ENCODE data around the gene MDFIC.
"Not testable (repeated sequence)": the region's sequence is repeated elsewhere in the genome, so short reads cannot be mapped to it uniquely, and the experiment has no call there.

MDFIC gene, protein sequence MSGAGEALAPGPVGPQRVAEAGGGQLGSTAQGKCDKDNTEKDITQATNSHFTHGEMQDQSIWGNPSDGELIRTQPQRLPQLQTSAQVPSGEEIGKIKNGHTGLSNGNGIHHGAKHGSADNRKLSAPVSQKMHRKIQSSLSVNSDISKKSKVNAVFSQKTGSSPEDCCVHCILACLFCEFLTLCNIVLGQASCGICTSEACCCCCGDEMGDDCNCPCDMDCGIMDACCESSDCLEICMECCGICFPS

DNA sequence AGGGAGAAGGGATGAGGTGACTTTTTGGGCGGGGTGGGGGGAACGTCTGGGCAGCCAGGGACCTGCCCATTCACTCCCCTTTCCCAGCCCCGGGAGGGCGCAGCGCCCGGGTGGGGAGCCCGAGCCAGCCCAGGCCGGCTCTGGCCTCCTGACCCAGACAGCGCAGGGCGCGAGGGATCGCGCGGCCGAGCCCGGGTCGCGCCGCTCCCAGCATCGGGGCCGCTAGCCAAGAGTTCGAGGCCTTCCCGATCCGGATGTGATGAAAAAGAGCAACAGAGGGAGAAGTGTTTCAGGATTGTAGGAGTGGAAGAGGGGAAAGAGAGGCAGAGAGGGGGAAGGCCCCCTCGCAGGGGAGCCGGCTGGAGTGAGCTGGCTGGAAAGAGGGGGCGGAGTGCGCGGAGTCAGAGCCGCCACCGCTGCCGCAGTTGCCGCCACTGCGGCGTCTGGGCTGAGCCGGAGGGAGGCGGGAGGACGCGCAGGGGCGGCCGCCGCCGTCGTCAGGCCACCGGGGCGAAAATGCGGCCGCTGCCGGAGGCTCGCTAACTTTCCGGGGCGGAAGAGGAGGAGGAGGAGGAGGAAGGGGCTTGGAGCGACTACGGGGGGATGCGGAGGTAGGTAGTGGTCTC is at the start of gene MDFIC:
Gene MDFIC (plus strand): TSS at position 69 of the 626 bp plus-strand sequence. CDS start 940 bp downstream, outside the sequence.
- DNase-seq (ENCODE audit: low read depth in 2 of 2) = peak; percentile 54 to 65

DNA sequence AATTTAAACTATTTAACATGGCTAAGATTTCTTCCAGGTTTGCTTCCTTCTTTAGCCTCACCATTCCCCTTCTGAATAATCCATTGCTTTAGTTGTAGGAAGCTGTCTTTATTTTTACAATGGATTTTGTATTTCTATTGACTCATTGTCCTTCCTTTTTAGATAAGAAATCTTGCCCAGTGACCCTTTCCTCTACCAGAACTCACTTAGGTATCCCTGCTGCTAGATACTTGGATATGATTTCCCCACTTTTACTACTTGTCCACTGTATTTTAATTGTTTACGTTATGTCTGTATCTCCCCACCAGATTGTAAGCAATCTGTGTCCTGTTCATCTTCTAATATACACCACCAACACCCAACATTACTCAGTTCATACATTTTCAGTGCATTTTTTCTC is 47.7 kb upstream of the MDFIC start:
- DNase-seq (ENCODE audit: low read depth in 2 of 2) = no peak

DNA sequence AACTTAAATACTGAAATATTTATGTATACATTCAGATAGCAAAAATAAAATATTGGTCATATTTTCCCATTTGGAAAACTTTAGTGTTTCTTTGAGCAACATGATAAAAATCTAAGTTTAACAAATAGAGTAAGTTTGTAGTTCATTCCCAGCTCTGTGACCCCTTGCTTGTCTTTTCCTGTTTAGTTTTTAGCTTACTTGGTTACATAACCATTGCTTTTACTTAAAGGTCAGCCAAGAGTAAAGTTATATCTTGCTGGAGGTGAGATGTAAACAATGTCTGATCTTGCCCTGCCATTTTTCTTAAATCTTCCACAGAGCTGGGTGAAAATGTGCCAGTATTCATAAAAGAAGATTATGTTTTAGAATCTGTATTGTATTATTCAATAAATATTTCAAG is 46.7 kb upstream of the MDFIC start:
- DNase-seq (ENCODE audit: low read depth in 2 of 2) = no peak

DNA sequence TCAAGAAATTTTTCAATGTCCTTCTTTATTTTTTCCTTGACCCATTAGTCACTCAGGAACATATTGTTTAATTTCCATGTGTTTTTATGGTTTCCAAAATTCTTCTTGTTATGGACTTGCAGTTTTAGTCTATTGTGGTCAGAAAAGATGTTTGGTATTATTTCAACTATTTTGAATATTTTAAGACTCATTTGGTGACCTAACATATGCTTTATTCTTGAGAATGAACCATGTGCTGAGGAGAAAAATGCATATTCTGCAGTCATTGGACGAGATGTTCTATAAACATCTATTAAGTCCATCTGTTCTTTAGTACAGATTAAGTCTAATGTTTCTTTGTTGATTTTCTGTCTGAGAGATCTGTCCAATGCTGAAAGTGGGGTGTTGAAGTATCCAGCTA is 42.3 kb upstream of the MDFIC start:
- no peak for DNase-seq (ENCODE audit: low read depth in 2 of 2)

DNA sequence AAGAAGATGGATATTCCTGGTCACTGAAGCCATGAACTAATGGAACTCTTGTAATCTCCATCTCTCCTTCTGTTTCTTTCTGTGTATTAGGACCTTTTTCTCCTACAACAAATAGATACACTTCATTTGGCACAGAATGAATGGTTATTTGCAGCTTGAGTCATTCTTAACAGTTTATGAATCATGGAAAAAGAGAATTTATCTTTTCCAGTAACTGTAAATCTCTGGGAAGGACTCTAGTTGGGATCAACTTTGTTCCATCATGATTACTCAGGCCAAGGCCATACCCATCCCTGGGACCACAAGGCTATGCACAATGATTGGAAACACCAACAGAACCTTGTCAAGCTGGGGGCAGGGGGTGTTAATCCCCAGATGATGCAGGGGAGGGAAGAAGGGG is 36.1 kb upstream of the MDFIC start:
- no peak for DNase-seq (ENCODE audit: low read depth in 2 of 2)

DNA sequence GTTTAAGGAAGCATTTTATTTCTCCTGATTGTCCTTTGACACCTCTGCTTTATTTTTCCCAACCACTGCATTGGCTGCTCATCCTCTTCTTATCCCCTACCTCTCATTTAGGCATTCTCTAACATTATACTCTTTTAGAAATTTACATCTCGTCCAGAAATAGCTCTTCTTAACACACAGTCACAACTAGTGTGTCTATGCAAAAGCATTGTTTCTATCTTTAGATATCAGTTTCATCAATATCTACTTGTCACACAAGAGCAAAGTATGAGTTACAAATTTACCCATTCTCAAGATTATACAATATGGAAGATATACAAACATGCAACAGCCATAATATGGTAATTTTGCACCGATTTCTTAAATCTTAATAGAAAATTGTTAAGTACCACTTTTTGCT is 35.7 kb upstream of the MDFIC start:
- no peak for DNase-seq (ENCODE audit: low read depth in 2 of 2)

DNA sequence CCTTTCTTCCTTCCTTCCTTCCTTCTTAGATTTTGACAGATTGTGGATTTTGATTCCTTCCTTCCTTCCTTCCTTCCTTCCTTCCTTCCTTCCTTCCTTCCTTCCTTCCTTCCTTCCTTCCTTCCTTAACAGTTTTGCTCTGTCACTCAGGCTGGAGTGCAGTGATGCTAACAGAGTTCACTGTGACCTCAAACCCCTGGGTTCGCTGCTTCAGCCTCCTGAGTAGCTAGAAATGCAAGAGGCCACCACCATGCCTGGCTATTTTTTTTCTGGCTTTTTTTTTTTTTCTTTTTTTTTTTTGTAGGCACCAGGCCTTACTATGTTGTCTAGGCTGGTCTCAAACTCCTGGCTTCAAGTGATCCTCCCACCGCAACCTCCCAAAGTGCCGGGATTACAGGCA is 32.8 kb upstream of the MDFIC start:
- DNase-seq (ENCODE audit: low read depth in 2 of 2) = not testable (repeated sequence)

DNA sequence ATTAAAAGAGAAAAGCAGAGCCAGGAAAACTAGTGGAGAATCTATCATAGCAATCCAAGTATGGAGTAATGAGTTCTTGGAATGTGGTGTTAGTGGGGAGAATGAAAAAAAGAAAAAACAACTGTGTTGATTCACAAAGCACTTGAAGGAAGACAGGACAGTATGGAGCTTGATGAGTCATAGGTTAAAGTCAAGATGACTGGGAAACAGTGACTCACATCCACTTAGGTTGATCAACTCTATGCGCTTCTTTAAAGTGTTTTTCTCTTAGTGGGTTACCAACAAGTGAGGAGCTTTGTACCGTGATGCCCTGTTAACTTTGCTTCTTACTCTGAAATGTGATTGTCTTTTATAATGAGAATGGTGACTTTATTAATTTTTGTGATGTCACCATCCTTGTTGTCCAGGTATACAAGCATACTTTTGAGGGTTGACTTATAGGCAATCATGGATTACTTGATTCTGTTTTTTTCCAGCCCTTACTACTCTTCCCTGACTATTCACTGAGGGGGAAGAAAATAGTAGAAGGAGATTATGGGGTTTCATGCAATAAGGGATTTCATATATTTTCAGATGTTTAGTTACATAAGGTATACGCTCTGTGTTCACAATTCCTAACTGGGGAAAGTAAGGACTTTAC is 32.1 kb upstream of the MDFIC start:
- peak in 1 of 2 donors; percentile 11 for DNase-seq (ENCODE audit: low read depth in 2 of 2)

DNA sequence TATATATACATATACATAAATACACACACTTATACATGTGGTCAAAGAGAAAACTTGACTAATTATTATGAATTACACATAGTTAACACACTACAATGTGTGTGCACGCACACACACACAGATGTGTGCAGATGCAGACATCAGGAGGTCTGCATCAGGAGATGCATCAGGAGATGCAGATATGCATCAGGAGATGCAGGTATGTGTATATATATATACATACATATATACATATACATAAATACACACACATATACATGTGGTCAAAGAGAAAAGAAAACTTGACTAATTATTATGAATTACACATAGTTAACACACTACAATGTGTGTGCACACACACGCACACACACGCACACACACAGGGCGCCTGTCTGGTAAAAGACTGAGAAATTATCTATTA is 31.3 kb upstream of the MDFIC start:
- DNase-seq (ENCODE audit: low read depth in 2 of 2) = no peak

DNA sequence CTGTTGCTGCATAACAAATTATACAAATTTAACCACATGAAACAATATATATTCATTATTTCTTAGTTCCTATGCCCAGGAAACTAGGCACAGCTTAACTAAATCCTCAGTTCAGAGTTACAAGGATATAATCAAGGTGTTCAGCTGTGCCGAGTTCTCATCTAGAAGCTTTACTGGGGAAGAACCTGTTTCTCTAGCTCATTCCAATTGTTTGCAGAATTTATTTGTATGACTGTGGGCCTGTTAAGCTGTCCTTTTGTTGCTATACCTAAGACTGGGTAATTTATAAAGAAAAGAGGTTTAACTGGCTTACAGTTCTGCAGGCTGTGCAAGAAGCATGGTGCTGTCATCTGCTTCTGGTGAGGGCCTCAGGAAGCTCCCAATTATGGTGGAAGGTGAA is 21.8 kb upstream of the MDFIC start:
- DNase-seq (ENCODE audit: low read depth in 2 of 2) = no peak

DNA sequence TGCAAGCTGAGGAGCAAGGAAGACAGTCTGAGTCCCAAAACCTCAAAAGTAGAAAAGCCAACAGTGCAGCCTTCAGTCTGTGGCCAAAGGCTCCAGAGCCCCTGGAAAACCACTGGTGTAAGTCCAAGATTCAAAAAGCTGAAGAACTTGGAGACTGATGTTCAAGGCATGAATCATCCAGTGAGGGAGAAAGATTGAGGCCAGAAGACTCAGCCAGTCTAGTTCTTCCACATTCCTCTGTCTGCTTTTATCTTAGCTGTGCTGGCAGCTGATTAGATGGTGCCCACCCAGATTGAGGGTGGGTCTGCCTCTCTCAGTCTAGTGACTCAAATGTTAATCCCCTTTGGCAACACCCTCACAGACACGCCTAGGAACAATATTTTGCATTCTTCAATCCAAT is 20.1 kb upstream of the MDFIC start:
- no peak for DNase-seq (ENCODE audit: low read depth in 2 of 2)

DNA sequence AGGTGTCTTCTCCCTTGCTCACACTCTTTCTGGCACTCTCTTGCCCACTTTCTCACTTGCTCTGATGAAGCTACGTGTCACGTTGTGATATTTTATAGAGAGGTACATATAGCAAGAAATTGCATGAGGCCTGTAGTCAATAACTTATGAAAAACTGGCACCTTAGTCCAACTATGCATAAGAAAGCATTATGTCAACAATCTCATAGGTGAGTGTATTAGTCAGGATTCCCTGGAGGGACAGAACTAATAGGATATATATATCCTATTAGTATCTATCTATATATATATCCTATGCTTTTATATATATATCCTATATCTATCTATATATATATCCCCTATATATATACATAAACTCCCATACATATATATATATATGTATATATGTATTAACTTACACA is 18.8 kb upstream of the MDFIC start:
- no peak for DNase-seq (ENCODE audit: low read depth in 2 of 2)

DNA sequence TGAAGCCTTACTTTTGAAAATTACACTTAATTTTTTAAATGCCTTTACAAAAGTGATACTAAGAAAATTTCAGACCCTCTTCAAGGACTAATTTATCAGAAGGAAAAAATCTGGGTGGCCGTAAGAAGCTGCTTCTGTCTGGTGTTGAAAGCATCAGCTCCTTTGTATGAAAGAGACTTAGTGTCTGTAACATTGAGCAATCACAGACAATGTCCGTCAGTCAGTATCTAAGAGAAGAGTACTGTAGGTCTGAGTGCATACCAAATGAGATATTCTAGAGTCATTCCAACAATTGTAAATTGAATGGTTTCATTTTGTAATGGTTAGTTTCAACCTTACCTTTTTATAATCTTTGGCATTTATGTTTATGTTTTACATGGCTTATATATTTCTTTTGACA is 11.1 kb upstream of the MDFIC start:
- DNase-seq (ENCODE audit: low read depth in 2 of 2) = no peak

DNA sequence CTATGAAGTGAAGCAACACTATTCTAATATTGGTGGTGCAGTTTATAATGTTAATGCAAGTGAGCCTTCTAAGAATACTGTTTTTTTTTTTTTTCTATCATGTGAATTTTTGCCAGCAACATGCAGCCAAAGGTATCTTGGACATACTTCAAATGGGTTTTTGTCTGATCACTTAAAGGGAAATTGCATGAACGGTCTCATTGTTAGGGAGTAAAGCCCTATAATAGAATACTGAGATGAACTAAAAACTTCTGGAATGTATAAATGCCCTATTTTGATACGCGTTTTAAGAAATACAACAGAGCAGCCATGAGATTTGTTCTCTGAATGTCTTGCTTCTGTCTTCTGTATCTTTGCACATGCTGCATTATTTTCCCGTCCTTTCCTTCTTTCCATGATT is 10.5 kb upstream of the MDFIC start:
- DNase-seq (ENCODE audit: low read depth in 2 of 2) = no peak

DNA sequence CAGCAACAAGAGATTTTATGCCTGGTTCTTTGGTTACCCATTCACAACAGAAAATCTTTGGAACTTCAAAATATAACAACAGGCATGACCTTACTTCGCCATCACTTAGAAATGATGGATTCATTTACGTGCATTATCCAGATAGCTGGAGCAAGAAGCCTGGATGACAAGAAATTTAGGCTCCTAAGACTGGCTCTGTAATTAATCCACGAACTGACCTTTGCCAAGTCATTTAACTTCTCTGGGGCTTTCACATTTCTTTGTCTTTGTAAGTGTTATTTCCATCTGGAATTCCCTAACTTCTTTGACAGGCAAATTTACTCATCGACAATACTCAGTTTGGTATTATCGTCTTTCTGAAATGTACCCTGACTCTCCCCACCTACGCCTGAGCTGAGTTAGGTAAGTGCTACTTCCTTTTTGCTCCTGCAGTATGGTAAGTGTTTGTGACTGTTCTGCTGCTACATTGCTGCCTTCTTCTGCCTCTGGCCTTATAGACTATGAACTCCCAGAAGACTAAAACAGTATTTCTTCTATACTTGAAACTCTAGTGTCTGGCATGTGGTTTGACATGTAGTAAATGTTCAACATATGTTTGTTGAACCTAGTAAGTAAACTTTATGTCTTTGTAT is 5.5 kb upstream of the MDFIC start:
- peak in 1 of 2 donors; percentile 23 for DNase-seq (ENCODE audit: low read depth in 2 of 2)

DNA sequence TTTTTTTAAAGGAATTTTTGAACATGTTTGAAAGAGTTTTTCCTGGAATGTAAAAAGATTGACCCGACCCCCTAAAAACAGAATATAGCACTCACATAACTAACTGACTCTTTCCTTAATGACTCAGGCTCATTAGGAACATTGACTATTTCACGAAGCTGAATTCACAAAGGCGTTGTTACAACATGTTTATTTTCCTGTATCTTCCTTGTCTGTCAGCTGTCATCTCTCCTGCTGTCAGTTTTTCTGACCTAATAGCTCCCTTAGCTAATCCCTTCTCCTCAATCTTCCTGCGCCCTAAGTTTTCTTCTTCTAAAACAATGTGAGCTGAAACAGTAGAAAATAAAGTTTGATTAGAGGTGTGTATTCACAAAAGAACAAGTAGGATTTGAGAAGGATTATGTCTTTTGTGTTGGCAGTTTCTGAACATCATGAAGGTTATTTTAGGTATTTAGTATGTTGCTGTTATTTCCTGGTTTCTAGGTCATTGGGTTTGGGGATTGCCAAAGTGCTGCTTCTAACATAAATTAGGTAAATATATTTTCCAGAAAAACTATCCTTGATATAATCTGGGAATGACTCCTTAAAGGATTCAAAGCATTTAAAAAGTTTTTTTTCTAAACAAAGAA is 4.6 kb upstream of the MDFIC start:
- no peak for DNase-seq (ENCODE audit: low read depth in 2 of 2)

DNA sequence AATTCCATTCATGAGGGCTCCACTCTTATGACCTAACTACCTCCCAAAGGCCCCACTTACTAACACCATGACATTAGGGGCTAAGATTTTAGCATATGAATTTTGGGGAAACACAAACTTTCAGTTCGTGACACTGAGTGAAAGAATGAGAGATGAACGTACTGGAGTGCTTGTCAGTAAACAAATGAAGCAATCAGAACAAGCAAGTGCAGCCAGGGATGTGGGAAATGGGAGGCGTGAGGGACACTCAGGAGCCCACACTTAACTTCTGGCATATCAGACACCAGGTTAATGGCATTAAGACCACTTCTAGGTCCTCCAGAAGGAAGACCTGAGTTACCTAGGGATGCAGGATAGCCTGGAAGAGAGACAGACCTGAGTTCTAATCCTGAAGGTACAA is 2.3 kb upstream of the MDFIC start:
- no peak for DNase-seq (ENCODE audit: low read depth in 2 of 2)

DNA sequence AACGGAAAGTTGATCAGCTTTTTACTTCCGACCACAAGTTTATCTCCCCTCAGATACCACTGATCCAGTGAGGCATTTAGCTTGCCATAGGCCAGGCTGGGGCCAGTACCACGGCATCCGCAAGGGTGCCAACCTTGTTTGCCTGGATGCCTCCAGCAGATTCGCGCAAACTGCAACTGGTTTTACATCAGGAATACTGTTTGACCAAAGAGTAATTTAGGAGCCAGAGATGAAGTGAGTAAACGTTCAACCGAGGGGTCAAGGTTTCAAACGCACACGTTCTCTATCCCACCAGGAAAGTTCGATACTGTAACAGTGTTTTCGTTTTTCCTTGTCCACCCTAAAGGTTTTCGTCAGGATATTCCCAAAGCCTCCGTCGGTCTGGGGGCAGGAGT is 266 bp upstream of the MDFIC start:
- DNase-seq (ENCODE audit: low read depth in 2 of 2) = no peak

DNA sequence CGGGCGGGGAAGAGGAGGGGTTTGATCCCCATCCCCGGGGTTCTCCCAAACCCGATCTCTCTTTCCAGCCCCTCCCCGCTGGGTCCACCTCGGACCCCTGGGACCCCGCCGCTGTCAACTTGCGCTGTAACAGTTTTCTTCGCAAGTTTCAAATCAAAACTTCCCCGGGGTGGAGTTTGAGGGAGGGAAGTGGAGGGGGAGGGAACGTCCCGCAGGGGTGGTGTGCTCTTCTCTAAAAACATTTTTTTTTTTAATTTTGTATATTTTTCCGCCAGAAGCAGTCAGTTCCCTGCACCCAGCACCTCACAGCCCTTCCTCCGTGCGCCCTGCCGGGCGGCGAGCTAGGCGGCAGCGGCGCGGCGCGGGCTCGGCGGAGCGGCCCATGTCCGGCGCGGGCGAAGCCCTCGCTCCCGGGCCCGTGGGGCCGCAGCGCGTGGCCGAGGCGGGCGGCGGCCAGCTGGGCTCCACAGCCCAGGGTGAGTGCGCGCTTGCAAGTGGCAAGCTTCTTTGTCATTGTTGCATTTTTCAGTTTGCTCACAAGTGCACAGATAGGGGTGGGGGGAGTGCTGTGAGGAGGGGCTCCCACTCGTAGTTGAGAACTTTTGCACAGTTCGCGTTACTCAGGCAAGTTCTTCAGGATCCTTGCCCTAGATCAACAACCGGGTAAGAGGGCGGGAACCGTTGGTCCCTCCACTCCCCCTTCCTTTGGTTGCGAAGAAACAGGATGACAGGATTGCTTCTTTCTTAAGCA is 933 bp downstream of the MDFIC start:
- DNase-seq (ENCODE audit: low read depth in 2 of 2) = peak; percentile 45 to 47

DNA sequence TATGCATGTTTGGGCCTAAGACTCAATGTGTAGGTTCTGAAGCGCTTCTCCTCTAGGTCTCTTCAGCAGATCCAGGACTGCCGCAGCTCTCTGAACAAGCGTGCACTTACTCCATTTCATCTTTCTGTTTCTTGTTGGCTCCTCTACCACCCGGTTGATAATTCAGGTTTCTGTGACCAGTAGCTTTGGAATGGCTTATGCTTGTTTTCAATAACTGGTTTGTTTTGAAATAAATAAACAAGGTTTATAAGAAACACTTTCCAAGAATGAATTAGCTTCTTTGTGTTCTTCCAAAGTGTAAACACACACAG is 1.5 kb downstream of the MDFIC start:
- no peak for DNase-seq (ENCODE audit: low read depth in 2 of 2)

DNA sequence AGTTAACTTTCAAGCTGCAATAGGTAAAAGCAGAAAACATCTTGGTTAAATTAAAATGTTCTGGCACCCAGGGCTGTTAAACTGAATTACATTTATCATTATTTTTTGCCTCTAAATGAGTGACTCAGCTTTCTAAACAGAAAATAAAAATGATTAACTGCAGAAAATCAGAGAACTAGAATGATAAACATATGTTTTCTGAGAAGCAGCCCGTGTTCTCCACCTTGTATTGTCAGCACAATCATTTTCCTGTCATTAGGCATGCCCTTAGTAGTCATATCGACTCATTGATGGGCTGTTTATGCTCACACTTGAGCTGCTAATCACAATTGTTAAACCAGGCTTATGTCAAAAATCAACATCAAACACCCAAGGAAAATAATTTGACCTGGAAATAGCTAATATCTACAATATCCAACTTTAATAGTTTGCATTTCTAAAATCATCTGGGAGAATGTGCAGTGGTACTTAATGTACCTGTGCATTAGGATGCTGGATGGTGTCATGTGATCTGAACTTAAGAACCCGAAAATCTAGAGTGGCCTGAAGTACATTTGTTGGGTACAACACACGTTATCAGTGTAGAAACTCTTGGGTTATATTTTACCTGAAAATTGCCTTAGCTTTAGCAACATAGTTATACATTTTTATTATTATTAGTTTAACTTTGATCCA is 2.3 kb downstream of the MDFIC start:
- no peak for DNase-seq (ENCODE audit: low read depth in 2 of 2)
